ENCODE measurements around the gene VPS54. TPM values are rescaled to one million over a fixed set of nuclear protein-coding genes. Genes with fewer than 3 reads are reported as not detected.

Gene VPS54
- total and polyA plus RNA-seq, 4 donors = 12.5 to 49.3 (median 15.7) TPM

GRCh38 chr2:63846487-63846886, 172.7 kb downstream of the VPS54 start:
- Histone ChIP-seq H3K4me1 (ENCODE audit: control insufficient read depth in 5 of 5, insufficient read depth in 5 of 5, low read length in 5 of 5) (peaks cover 4 to 34% (median 14%) of the 10 kb centered on the region in 5 donors), H3K27ac (ENCODE audit: low read depth in 1 of 2, low read length in 1 of 2) (no peak overlapping the region), H3K9ac (ENCODE audit: insufficient read depth in 1 of 2, low read length in 2 of 2) (no peak overlapping the region), H3K4me3 (no peak overlapping the region), H3K36me3 (ENCODE audit: control insufficient read depth in 4 of 4, insufficient read depth in 4 of 4, low read length in 4 of 4) (no peaks in the 10 kb centered on the region), H3K27me3 (ENCODE audit: control insufficient read depth in 3 of 3, insufficient read depth in 3 of 3, low read length in 2 of 3) (no peaks in the 10 kb centered on the region), H3K9me3 (ENCODE audit: control insufficient read depth in 4 of 4, insufficient read depth in 3 of 4, low read length in 3 of 4) (no peaks in the 10 kb centered on the region)
- no peak for TF ChIP-seq CTCF (IDR thresholded peaks at IDR 0.05; ENCODE audit: control extremely low read depth, extremely low read depth)
- no peak for ATAC-seq (ENCODE audit: insufficient read depth, low FRiP score)
- DNase-seq = peak in 1 of 3 donors; percentile 19
- WGBS, 2 donors = 41 to 47% methylated on average over 1 of the region's 1 CpG

GRCh38 chr2:63845866-63846265, 173.4 kb downstream of the VPS54 start:
- H3K36me3 ChIP-seq (ENCODE audit: control insufficient read depth in 4 of 4, insufficient read depth in 4 of 4, low read length in 4 of 4) = no peaks in the 10 kb centered on the region
- H3K9me3 ChIP-seq (ENCODE audit: control insufficient read depth in 4 of 4, insufficient read depth in 3 of 4, low read length in 3 of 4) = no peaks in the 10 kb centered on the region
- H3K4me3 ChIP-seq = no peak overlapping the region
- ATAC-seq (ENCODE audit: insufficient read depth, low FRiP score) (no peak), DNase-seq (no peak)
- H3K27me3 ChIP-seq (ENCODE audit: control insufficient read depth in 3 of 3, insufficient read depth in 3 of 3, low read length in 2 of 3) = no peaks in the 10 kb centered on the region
- no peak for TF ChIP-seq CTCF (IDR thresholded peaks at IDR 0.05; ENCODE audit: control extremely low read depth, extremely low read depth)
- WGBS, 2 donors = 89 to 91% methylated on average over 3 of the region's 3 CpGs
- no peak overlapping the region for H3K9ac ChIP-seq (ENCODE audit: insufficient read depth in 1 of 2, low read length in 2 of 2)
- H3K4me1 ChIP-seq (ENCODE audit: control insufficient read depth in 5 of 5, insufficient read depth in 5 of 5, low read length in 5 of 5) = peaks cover 4 to 34% (median 11%) of the 10 kb centered on the region in 5 donors
- H3K27ac ChIP-seq (ENCODE audit: low read depth in 1 of 2, low read length in 1 of 2) = peak overlapping the region in 1 of 2 donors; percentile 60

- Histone ChIP-seq H3K4me1 (ENCODE audit: control insufficient read depth in 5 of 5, insufficient read depth in 5 of 5, low read length in 5 of 5) (peaks cover 4 to 29% (median 6%) of the 10 kb centered on the region in 5 donors), H3K36me3 (ENCODE audit: control insufficient read depth in 4 of 4, insufficient read depth in 4 of 4, low read length in 4 of 4) (no peaks in the 10 kb centered on the region), H3K4me3 (no peak overlapping the region), H3K27me3 (ENCODE audit: control insufficient read depth in 3 of 3, insufficient read depth in 3 of 3, low read length in 2 of 3) (no peaks in the 10 kb centered on the region), H3K9ac (ENCODE audit: insufficient read depth in 1 of 2, low read length in 2 of 2) (no peak overlapping the region), H3K9me3 (ENCODE audit: control insufficient read depth in 4 of 4, insufficient read depth in 3 of 4, low read length in 3 of 4) (no peaks in the 10 kb centered on the region), H3K27ac (ENCODE audit: low read depth in 1 of 2, low read length in 1 of 2) (peak overlapping the region in 1 of 2 donors; percentile 74)
- 85 to 90% methylated on average over 3 of the region's 3 CpGs for WGBS, 2 donors
- ATAC-seq (ENCODE audit: insufficient read depth, low FRiP score) = no peak
- TF ChIP-seq CTCF (IDR thresholded peaks at IDR 0.05; ENCODE audit: control extremely low read depth, extremely low read depth) = no peak
- no peak for DNase-seq
Observed at GRCh38 chr2:63844616-63845015, 174.6 kb downstream of the VPS54 start.

- Histone ChIP-seq H3K4me3 (no peak overlapping the region), H3K4me1 (ENCODE audit: control insufficient read depth in 5 of 5, insufficient read depth in 5 of 5, low read length in 5 of 5) (peaks cover 3 to 22% (median 4%) of the 10 kb centered on the region in 5 donors)
Observed at GRCh38 chr2:63843791-63844190, 175.4 kb downstream of the VPS54 start.

More at GRCh38 chr2:63843791-63844190, 175.4 kb downstream of the VPS54 start:
- H3K9me3 ChIP-seq (ENCODE audit: control insufficient read depth in 4 of 4, insufficient read depth in 3 of 4, low read length in 3 of 4) = no peaks in the 10 kb centered on the region
- WGBS, 2 donors = 87 to 89% methylated on average over 2 of the region's 2 CpGs
- no peak overlapping the region for H3K9ac ChIP-seq (ENCODE audit: insufficient read depth in 1 of 2, low read length in 2 of 2)
- ATAC-seq (ENCODE audit: insufficient read depth, low FRiP score) = no peak
- no peak for DNase-seq
- no peaks in the 10 kb centered on the region for H3K27me3 ChIP-seq (ENCODE audit: control insufficient read depth in 3 of 3, insufficient read depth in 3 of 3, low read length in 2 of 3)
- H3K27ac ChIP-seq (ENCODE audit: low read depth in 1 of 2, low read length in 1 of 2) = peak overlapping the region in 1 of 2 donors; percentile 98
- no peak for TF ChIP-seq CTCF (IDR thresholded peaks at IDR 0.05; ENCODE audit: control extremely low read depth, extremely low read depth)
- H3K36me3 ChIP-seq (ENCODE audit: control insufficient read depth in 4 of 4, insufficient read depth in 4 of 4, low read length in 4 of 4) = no peaks in the 10 kb centered on the region

Measured in lung (tissue), 12 donors.